Esophagus squamous epithelium (tissue), 4 donors: ENCODE results near the gene CAV2.

Experiments used
- POLR2A ChIP-seq, 4 donors: fragments of 450-650 bp; IDR thresholded peaks; one replicate each; pipeline ENCODE4 v1.6.1; 2017; ENCODE audit warnings: antibody characterized with exemption in 4 of 4, mild to moderate bottlenecking in 4 of 4, moderate library complexity in 3 of 4
- TF ChIP-seq, protein P1 (sequence below), 6 experiments: fragments of 450-650 bp in 4 of 6; fragments of 200-600 bp in 2 of 6; sonication (generic) in 2 of 6; IDR thresholded peaks; one replicate each; pipeline ENCODE4 v1.5.1; 2016 to 2019; ENCODE audit warnings: antibody characterized with exemption in 6 of 6, mild to moderate bottlenecking in 4 of 6, moderate library complexity in 4 of 6

DNA sequence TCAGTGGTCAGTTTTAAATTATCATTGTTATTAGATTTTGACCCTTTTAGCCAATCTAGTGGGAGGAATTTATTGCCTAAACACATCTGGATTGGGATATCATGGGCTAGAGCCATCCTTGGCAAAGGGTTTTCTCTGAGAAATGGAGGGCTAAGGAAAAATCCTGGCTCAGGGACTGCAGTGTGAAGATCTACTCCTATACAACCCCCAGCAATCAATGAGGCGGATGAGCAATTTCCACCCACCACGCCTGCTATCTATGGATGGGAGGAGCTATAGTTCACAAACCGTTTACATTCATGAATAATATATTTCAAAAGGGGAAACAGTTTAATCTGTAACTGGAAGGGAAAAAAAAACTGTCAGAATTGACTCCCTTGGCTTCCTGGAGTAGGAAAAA is 28.0 kb downstream of the CAV2 start:
- TF ChIP-seq, protein P1, sequence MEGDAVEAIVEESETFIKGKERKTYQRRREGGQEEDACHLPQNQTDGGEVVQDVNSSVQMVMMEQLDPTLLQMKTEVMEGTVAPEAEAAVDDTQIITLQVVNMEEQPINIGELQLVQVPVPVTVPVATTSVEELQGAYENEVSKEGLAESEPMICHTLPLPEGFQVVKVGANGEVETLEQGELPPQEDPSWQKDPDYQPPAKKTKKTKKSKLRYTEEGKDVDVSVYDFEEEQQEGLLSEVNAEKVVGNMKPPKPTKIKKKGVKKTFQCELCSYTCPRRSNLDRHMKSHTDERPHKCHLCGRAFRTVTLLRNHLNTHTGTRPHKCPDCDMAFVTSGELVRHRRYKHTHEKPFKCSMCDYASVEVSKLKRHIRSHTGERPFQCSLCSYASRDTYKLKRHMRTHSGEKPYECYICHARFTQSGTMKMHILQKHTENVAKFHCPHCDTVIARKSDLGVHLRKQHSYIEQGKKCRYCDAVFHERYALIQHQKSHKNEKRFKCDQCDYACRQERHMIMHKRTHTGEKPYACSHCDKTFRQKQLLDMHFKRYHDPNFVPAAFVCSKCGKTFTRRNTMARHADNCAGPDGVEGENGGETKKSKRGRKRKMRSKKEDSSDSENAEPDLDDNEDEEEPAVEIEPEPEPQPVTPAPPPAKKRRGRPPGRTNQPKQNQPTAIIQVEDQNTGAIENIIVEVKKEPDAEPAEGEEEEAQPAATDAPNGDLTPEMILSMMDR (IDR thresholded peaks at IDR 0.05) = no peak
- no peak for TF ChIP-seq POLR2A (IDR thresholded peaks at IDR 0.05)
